Spinal cord (tissue), 10 donors: ENCODE measurements around the gene CEP164. TPM values are rescaled to one million over a fixed set of nuclear protein-coding genes. Genes with fewer than 3 reads are reported as not detected.
A peak's percentile ranks its signal among the peaks of the same experiment; 100 is the strongest.

ENCODE experiments used
- DNase-seq, 6 donors: peaks; one replicate each; pipeline versions ENCODE4 v3.0.0 to v3.0.0-alpha.2; 2013 to 2015; ENCODE audit warnings: low spot score in 6 of 6, low read depth in 4 of 6
- H3K27ac ChIP-seq: one replicate; pipeline ENCODE4 v1.5.1; 2013; ENCODE audit warnings: low read depth, low read length, control low read depth
- H3K27me3 ChIP-seq: one replicate; pipeline ENCODE4 v1.6.1; 2013; ENCODE audit warnings: low read length; ENCODE audit not compliant: control insufficient read depth, insufficient read depth
- H3K36me3 ChIP-seq: one replicate; pipeline ENCODE4 v1.6.1; 2013; ENCODE audit warnings: low read length; ENCODE audit not compliant: control insufficient read depth, insufficient read depth
- H3K4me1 ChIP-seq: one replicate; pipeline ENCODE4 v1.6.1; 2013; ENCODE audit warnings: low read length; ENCODE audit not compliant: control insufficient read depth, insufficient read depth
- H3K4me3 ChIP-seq: one replicate; pipeline ENCODE4 v1.5.1; 2013; ENCODE audit warnings: low read depth, low read length, control low read depth
- H3K9me3 ChIP-seq: one replicate; pipeline ENCODE4 v1.6.1; 2013; ENCODE audit warnings: low read length; ENCODE audit not compliant: control insufficient read depth, insufficient read depth
- WGBS: methylation state at CpG from one replicate; pipeline ENCODE4 v1.1.5; 2013; ENCODE audit warnings: missing lambda C conversion rate; ENCODE audit not compliant: insufficient coverage; 5-methylcytosine and 5-hydroxymethylcytosine counted together
- polyA plus RNA-seq, 2 donors: library from polyadenylated mRNA; unstranded; fragments of 120-200 nt; gene quantifications; one replicate each; pipeline ENCODE4 v1.2.1, GENCODE V29; 2013; ENCODE audit not compliant: insufficient read length in 2 of 2
- total RNA-seq, 2 donors: library from RNA; depleted of rRNA in 1 of 2; stranded (reverse); fragments of 120-200 nt in 1 of 2; fragments of >200 nt in 1 of 2; gene quantifications; one replicate each; pipeline versions ENCODE4 v1.2.3 to v1.2.4, GENCODE V29; 2013 to 2014
- donor health status: healthy.

CEP164 gene
- total and polyA plus RNA-seq, 4 donors = 15.3 to 41.3 (median 29.7) TPM

GRCh38 chr11:117420143-117420485 lies 92.5 kb downstream of the CEP164 start:
- Histone ChIP-seq H3K36me3 (peaks cover 12% of the 10 kb centered on the region), H3K9me3 (no peaks in the 10 kb centered on the region), H3K27ac (no peak overlapping the region), H3K4me1 (peaks cover 3% of the 10 kb centered on the region), H3K4me3 (no peak overlapping the region), H3K27me3 (no peaks in the 10 kb centered on the region)
- DNase-seq = no peak
- WGBS = 91% methylated on average over 12 of the region's 12 CpGs

- DNase-seq = no peak
- 94% methylated on average over 2 of the region's 6 CpGs for WGBS
- Histone ChIP-seq H3K36me3 (peaks cover 12% of the 10 kb centered on the region), H3K9me3 (no peaks in the 10 kb centered on the region), H3K4me1 (peaks cover under 1% of the 10 kb centered on the region), H3K4me3 (no peak overlapping the region), H3K27me3 (no peaks in the 10 kb centered on the region), H3K27ac (no peak overlapping the region)
Measured at GRCh38 chr11:117420598-117420997, 92.9 kb downstream of the CEP164 start.

- DNase-seq = no peak
Measured at GRCh38 chr11:117421041-117421440, 93.4 kb downstream of the CEP164 start.

GRCh38 chr11:117421476-117421875 lies 93.8 kb downstream of the CEP164 start:
- DNase-seq = no peak
- H3K36me3 ChIP-seq = peaks cover 12% of the 10 kb centered on the region
- H3K4me1 ChIP-seq = peaks cover 6% of the 10 kb centered on the region
- 89% methylated on average over 2 of the region's 7 CpGs for WGBS
- H3K27ac ChIP-seq = no peak overlapping the region
- H3K9me3 ChIP-seq = no peaks in the 10 kb centered on the region
- no peak overlapping the region for H3K4me3 ChIP-seq
- H3K27me3 ChIP-seq = no peaks in the 10 kb centered on the region

More at GRCh38 chr11:117421041-117421440, 93.4 kb downstream of the CEP164 start:
- Histone ChIP-seq H3K27me3 (no peaks in the 10 kb centered on the region), H3K9me3 (no peaks in the 10 kb centered on the region), H3K36me3 (peaks cover 12% of the 10 kb centered on the region), H3K4me3 (no peak overlapping the region), H3K4me1 (peaks cover 2% of the 10 kb centered on the region), H3K27ac (no peak overlapping the region)
- 89% methylated on average over 13 of the region's 13 CpGs for WGBS

- DNase-seq = no peak
- Histone ChIP-seq H3K27me3 (no peaks in the 10 kb centered on the region), H3K36me3 (peaks cover 14% of the 10 kb centered on the region), H3K9me3 (no peaks in the 10 kb centered on the region), H3K27ac (no peak overlapping the region), H3K4me1 (peaks cover 20% of the 10 kb centered on the region), H3K4me3 (no peak overlapping the region)
- WGBS = 87% methylated on average over 14 of the region's 14 CpGs
Measured at GRCh38 chr11:117423046-117423575, 95.5 kb downstream of the CEP164 start.

- 64% methylated on average over 3 of the region's 4 CpGs for WGBS
Measured at GRCh38 chr11:117424781-117425180, 97.1 kb downstream of the CEP164 start.

GRCh38 chr11:117425679-117426296 lies 98.1 kb downstream of the CEP164 start:
- H3K27me3 ChIP-seq = no peaks in the 10 kb centered on the region
- H3K27ac ChIP-seq = no peak overlapping the region
- H3K4me3 ChIP-seq = no peak overlapping the region
- 59% methylated on average over 13 of the region's 13 CpGs for WGBS
- peaks cover 31% of the 10 kb centered on the region for H3K4me1 ChIP-seq
- H3K9me3 ChIP-seq = no peaks in the 10 kb centered on the region
- H3K36me3 ChIP-seq = peaks cover 24% of the 10 kb centered on the region
- no peak for DNase-seq

More at GRCh38 chr11:117424781-117425180, 97.1 kb downstream of the CEP164 start:
- Histone ChIP-seq H3K36me3 (peaks cover 22% of the 10 kb centered on the region), H3K27me3 (no peaks in the 10 kb centered on the region), H3K9me3 (no peaks in the 10 kb centered on the region), H3K27ac (no peak overlapping the region), H3K4me1 (peaks cover 22% of the 10 kb centered on the region), H3K4me3 (no peak overlapping the region)
- DNase-seq = no peak

- peaks cover 32% of the 10 kb centered on the region for H3K4me1 ChIP-seq
- H3K9me3 ChIP-seq = no peaks in the 10 kb centered on the region
- no peaks in the 10 kb centered on the region for H3K27me3 ChIP-seq
- H3K36me3 ChIP-seq = peaks cover 26% of the 10 kb centered on the region
- WGBS = 0% methylated on average over 9 of the region's 17 CpGs
- H3K4me3 ChIP-seq = no peak overlapping the region
- peak; percentile 63 to 95 (median 68) for DNase-seq
- H3K27ac ChIP-seq = no peak overlapping the region
Measured at GRCh38 chr11:117426297-117426685, 98.6 kb downstream of the CEP164 start.

- no peaks in the 10 kb centered on the region for H3K27me3 ChIP-seq
- 86% methylated on average over 7 of the region's 7 CpGs for WGBS
- DNase-seq = no peak
- H3K4me1 ChIP-seq = peaks cover 32% of the 10 kb centered on the region
- H3K36me3 ChIP-seq = peaks cover 29% of the 10 kb centered on the region
- H3K27ac ChIP-seq = no peak overlapping the region
- H3K9me3 ChIP-seq = no peaks in the 10 kb centered on the region
- H3K4me3 ChIP-seq = no peak overlapping the region
Measured at GRCh38 chr11:117426941-117427340, 99.3 kb downstream of the CEP164 start.

GRCh38 chr11:117427356-117427874 lies 99.8 kb downstream of the CEP164 start:
- peaks cover 32% of the 10 kb centered on the region for H3K36me3 ChIP-seq
- H3K27ac ChIP-seq = no peak overlapping the region
- H3K9me3 ChIP-seq = no peaks in the 10 kb centered on the region
- 19% methylated on average over 3 of the region's 11 CpGs for WGBS
- H3K4me3 ChIP-seq = no peak overlapping the region
- peak in 1 of 6 donors; percentile 37 for DNase-seq
- no peaks in the 10 kb centered on the region for H3K27me3 ChIP-seq
- peaks cover 32% of the 10 kb centered on the region for H3K4me1 ChIP-seq
